K562 (cell line): ENCODE results near the gene ZNF385C. TPM values are rescaled to one million over a fixed set of nuclear protein-coding genes. Genes with fewer than 3 reads are reported as not detected.

ENCODE experiments used
- ATAC-seq: fragments of 200-7000 bp; cut with Tn5 transposase; 3 replicates; pipeline ENCODE4 v1.9.1; 2020; ENCODE audit warnings: moderate library complexity
- BruUV-seq: library from RNA; stranded (reverse); fragments of 400-500 nt; replicated peaks from 2 replicates; lab custom pipeline; 2021; lab: Mats Ljungman, UMichigan
- CTCF ChIA-PET: fragments of 300-600 bp; formaldehyde crosslinking; extraction: SDS; loops from one replicate; lab custom pipeline; 2021; ENCODE audit warnings: low intra/inter-chr PET ratio; lab: Yijun Ruan, JAX
- POLR2A ChIA-PET: fragments of 300-600, 350-650 bp; sonication (Branson Sonifier 250); formaldehyde crosslinking; extraction: SDS; loops from one replicate; lab custom pipeline; 2021; ENCODE audit warnings: antibody characterized with exemption, inconsistent platforms; lab: Yijun Ruan, JAX
- DNase-seq, 4 experiments: peaks; one replicate each; pipeline versions ENCODE4 v3.0.0 to v3.0.0-alpha.2; 2011 to 2018; ENCODE audit warnings: low spot score in 3 of 4, mixed read lengths in 3 of 4; ENCODE audit errors: extremely low read depth in 1 of 4
- FAIRE-seq: peaks from 2 replicates; lab custom pipeline; 2011; peaks lifted over from hg19 to GRCh38; lab: Jason Lieb, UNC
- H2AFZ ChIP-seq: 2 replicates; pipeline ENCODE4 v1.6.0; 2011; ENCODE audit warnings: low read depth, low read length, control low read depth, inconsistent platforms
- H3K27ac ChIP-seq: fragments of 200-600 bp; 3 replicates; pipeline ENCODE4 v1.8.0; 2011; ENCODE audit warnings: low read depth, mild to moderate bottlenecking, control low read depth, inconsistent platforms, low read length, moderate library complexity, mixed read lengths; ENCODE audit errors: extremely low read depth
- H3K27me3 ChIP-seq, 2 experiments: fragments of 300-600 bp in 1 of 2; 2 replicates in 1 of 2; 3 replicates in 1 of 2; pipeline versions ENCODE4 v1.6.0 to v1.8.0; 2011; ENCODE audit warnings: inconsistent platforms in 2 of 2, low read length in 2 of 2, mild to moderate bottlenecking in 1 of 2, mixed read lengths in 1 of 2, moderate library complexity in 1 of 2; ENCODE audit not compliant: control insufficient read depth in 2 of 2, insufficient read depth in 2 of 2
- H3K36me3 ChIP-seq: fragments of 300-600 bp; 3 replicates; pipeline ENCODE4 v1.8.0; 2011; ENCODE audit warnings: mild to moderate bottlenecking, low read length, inconsistent platforms; ENCODE audit not compliant: control insufficient read depth, insufficient read depth
- H3K4me1 ChIP-seq, 2 experiments: fragments of 200-600 bp in 1 of 2; replicated peaks in 1 of 2; 2 replicates in 1 of 2; 3 replicates in 1 of 2; pipeline versions ENCODE4 v1.5.1 to v1.8.0; 2011; ENCODE audit warnings: inconsistent platforms in 2 of 2, low read length in 2 of 2, mild to moderate bottlenecking in 1 of 2, mixed read lengths in 1 of 2, moderate library complexity in 1 of 2; ENCODE audit not compliant: control insufficient read depth in 2 of 2, insufficient read depth in 2 of 2
- H3K4me2 ChIP-seq: 2 replicates; pipeline ENCODE4 v1.6.1; 2011; ENCODE audit warnings: low read length, control low read depth, inconsistent platforms, mixed read lengths; ENCODE audit not compliant: insufficient read depth
- H3K4me3 ChIP-seq: fragments of 200-600 bp; sonication (generic), shearing (Covaris generic); 2 replicates; pipeline ENCODE4 v1.5.1; 2016; ENCODE audit warnings: control low read depth, inconsistent platforms
- H3K79me2 ChIP-seq: fragments of 200-600 bp; 3 replicates; pipeline ENCODE4 v1.8.0; 2011; ENCODE audit warnings: low read length, inconsistent platforms; ENCODE audit not compliant: control insufficient read depth, insufficient read depth
- H3K9ac ChIP-seq, 2 experiments: 2 replicates each; pipeline versions ENCODE4 v1.6.0 to v1.6.1; 2011; ENCODE audit warnings: low read depth in 2 of 2, low read length in 2 of 2, control low read depth in 1 of 2, inconsistent platforms in 1 of 2, mild to moderate bottlenecking in 1 of 2, mixed read lengths in 1 of 2; ENCODE audit not compliant: insufficient read depth in 1 of 2
- H3K9me1 ChIP-seq: one replicate; pipeline ENCODE4 v1.6.0; 2011; ENCODE audit warnings: inconsistent platforms, mild to moderate bottlenecking, low read length, moderate library complexity; ENCODE audit not compliant: control insufficient read depth, insufficient read depth
- H3K9me3 ChIP-seq: replicated peaks from 2 replicates; pipeline ENCODE4 v1.5.1; 2011; ENCODE audit warnings: low read depth, low read length, inconsistent platforms; ENCODE audit not compliant: control insufficient read depth, insufficient read depth
- H4K20me1 ChIP-seq: replicated peaks from 2 replicates; pipeline ENCODE4 v1.6.1; 2011; ENCODE audit warnings: low read length, inconsistent platforms, mixed read lengths; ENCODE audit not compliant: control insufficient read depth, insufficient read depth
- CXXC5 ChIP-seq: fragments of 250-450 bp; sonication (Bioruptor Pico); IDR thresholded peaks from 2 replicates; pipeline ENCODE4 v1.8.0; 2022; ENCODE audit warnings: inconsistent platforms, mild to moderate bottlenecking, moderate library complexity
- GTF2A2 ChIP-seq: IDR thresholded peaks from 2 replicates; pipeline ENCODE4 v1.6.1; 2016; ENCODE audit warnings: mild to moderate bottlenecking, missing genetic modification characterization, missing compliant biosample characterization
- KLF6 ChIP-seq: fragments of 250-450 bp; sonication (Bioruptor Pico); IDR thresholded peaks from 2 replicates; pipeline ENCODE4 v1.4.0; 2020; ENCODE audit warnings: mild to moderate bottlenecking, moderate library complexity, borderline replicate concordance
- NRF1 ChIP-seq, 2 experiments: fragments of 450-650 bp; IDR thresholded peaks in 1 of 2; conservative IDR thresholded peaks in 1 of 2; 2 replicates each; pipeline ENCODE4 v1.6.1; 2014; ENCODE audit warnings: mild to moderate bottlenecking in 2 of 2
- SMARCA4 ChIP-seq: fragments of 450-650 bp; IDR thresholded peaks from 2 replicates; pipeline ENCODE4 v1.6.1; 2016
- SP1 ChIP-seq: sonication (generic); formaldehyde crosslinking; IDR thresholded peaks from 2 replicates; pipeline ENCODE4 v1.8.1; 2022; ENCODE audit warnings: mild to moderate bottlenecking, missing genetic modification reagents
- ZBTB7A ChIP-seq: IDR thresholded peaks from 2 replicates; pipeline ENCODE4 v1.6.1; 2011; ENCODE audit warnings: low read depth, mild to moderate bottlenecking, low read length, moderate library complexity, borderline replicate concordance; ENCODE audit not compliant: control insufficient read depth
- ZNF311 ChIP-seq: fragments of 250-450 bp; sonication (Bioruptor Pico); IDR thresholded peaks from 2 replicates; pipeline ENCODE4 v1.4.0; 2020; ENCODE audit warnings: mild to moderate bottlenecking, moderate library complexity
- ZNF583 ChIP-seq: fragments of 250-450 bp; sonication (Bioruptor Pico); IDR thresholded peaks from 2 replicates; pipeline ENCODE4 v1.4.0; 2020
- WGBS: fragments of 100-300 bp; shearing (Covaris generic); methylation state at CpG from one replicate; pipeline ENCODE4 v1.1.6; 2016; ENCODE audit warnings: low coverage, mixed read lengths; ENCODE audit not compliant: insufficient coverage; ENCODE audit errors: missing lambda C conversion rate; 5-methylcytosine and 5-hydroxymethylcytosine counted together
- in situ Hi-C: fragments of 300-500 bp; cut with MboI; formaldehyde crosslinking; loops from 4 replicates; pipeline ENCODE4 v1.15.0; 2018; ENCODE audit warnings: inconsistent platforms, mixed read lengths
- intact Hi-C: fragments of 100-400 bp; cut with micrococcal nuclease; formaldehyde crosslinking; loops from 2 replicates; pipeline ENCODE4 v1.14.2; 2022
- polyA plus RNA-seq, 8 experiments: library from polyadenylated mRNA; depleted of rRNA in 4 of 8; stranded (reverse) in 5 of 8; unstranded in 3 of 8; fragments of >200 nt; fragmentation: Nextera tagmentation in 2 of 8; fragmentation: Illumina TruSeq in 1 of 8; extraction: Ambion mirVana in 2 of 8; extraction: Trizol in 1 of 8; gene quantifications; 2 replicates each; pipeline versions ENCODE4 v1.2.1 to v1.2.3, GENCODE V29; 2011 to 2014; ENCODE audit warnings: inconsistent platforms in 1 of 8, missing spikeins in 1 of 8
- total RNA-seq, 7 experiments: library from RNA; depleted of rRNA in 6 of 7; stranded (reverse); fragments of >200 nt in 6 of 7; fragmentation: Illumina TruSeq in 2 of 7; extraction: Trizol in 2 of 7; gene quantifications; 2 replicates each; pipeline versions ENCODE4 v1.2.1 to v1.2.3, GENCODE V29; 2011 to 2021; ENCODE audit warnings: low replicate concordance in 1 of 7
- TF ChIP-seq, protein P1 (sequence below): sonication (generic); formaldehyde crosslinking; IDR thresholded peaks from 2 replicates; pipeline ENCODE4 v1.8.0; 2022; ENCODE audit warnings: missing genetic modification reagents, mild to moderate bottlenecking, borderline replicate concordance
- TF ChIP-seq, protein P2 (sequence below): fragments of 450-650 bp; IDR thresholded peaks from 2 replicates; pipeline ENCODE4 v1.6.1; 2016; ENCODE audit warnings: antibody characterized with exemption

The ZNF385C gene
- total and polyA plus RNA-seq, 9 of the 15 experiments (the other 6 are each of a cell fraction or from before 2014, with no cell fraction given), result 0.03 to 0.35 (median 0.18) TPM; not detected in 1

DNA sequence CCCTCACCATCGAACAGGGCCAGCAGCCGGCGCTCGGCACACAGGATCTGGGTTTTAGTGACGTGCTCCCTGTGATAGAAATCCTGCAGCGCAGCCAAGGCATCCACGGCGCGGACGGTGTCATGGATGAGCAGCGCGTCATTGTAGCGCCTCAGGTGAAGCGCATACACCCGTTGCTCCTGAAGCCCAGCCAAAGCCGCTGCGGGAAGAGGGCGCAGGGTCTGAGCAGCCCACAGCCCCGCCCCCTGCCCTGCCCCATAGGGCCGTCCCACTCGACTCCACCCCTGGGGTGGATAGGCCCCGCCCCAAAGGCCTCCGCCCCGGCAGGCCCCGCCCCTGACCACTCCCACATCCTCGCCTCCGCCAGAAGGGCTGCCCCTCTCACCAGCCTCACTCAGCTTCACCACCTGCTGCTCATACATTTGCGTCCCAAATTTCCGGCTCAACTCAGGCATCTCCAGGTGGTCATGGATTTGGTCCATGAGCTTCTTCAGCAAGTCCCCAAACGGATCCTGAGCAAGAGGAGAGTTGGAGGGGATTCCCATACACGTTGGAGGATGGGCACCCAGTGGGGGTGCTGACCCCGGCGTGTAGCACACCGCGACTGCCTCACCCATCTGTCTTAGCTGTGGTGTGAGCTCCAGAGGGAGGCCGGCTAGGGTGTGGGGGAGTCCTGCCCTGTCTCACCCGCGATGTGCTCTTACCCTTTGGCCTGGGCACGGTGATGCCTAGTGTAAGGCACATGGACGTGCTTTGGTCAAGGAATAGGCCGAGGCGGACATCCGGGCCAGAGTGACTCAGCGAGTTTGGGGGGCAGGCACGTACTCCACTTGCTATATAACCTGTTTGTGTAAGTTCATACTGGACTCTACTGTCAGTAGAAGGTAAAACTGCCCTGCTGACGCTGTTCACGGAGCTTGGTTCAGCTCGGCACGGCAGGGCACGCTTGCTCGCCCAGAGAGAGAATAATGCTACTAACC lies 9.6 kb upstream of the ZNF385C start:
- Histone ChIP-seq H4K20me1 (no peaks in the 10 kb centered on the region), H3K4me3 (peak overlapping the region; percentile 21; the same call in 1 of the 2 replicates), H3K9ac (peak overlapping the region; percentile 1 to 88; a peak in 3 of 4 replicates), H3K9me3 (no peaks in the 10 kb centered on the region), H3K79me2 (no peaks in the 10 kb centered on the region), H3K27me3 (no peaks in the 10 kb centered on the region), H2AFZ (peak overlapping the region; percentile 84), H3K27ac (peak overlapping the region; percentile 1; the same call in 2 of the 3 replicates), H3K9me1 (no peaks in the 10 kb centered on the region), H3K4me2 (peak overlapping the region; percentile 64), H3K4me1 (peaks cover 13 to 58% of the 10 kb centered on the region in 2 experiments; a peak in 4 of 5 replicates), H3K36me3 (peaks cover 2% of the 10 kb centered on the region; the same call in 1 of the 3 replicates)
- ATAC-seq, result peak; percentile 98
- CTCF ChIA-PET, result interaction anchor here (0.7 kb wide), 1 partner anchor 460 kb away, joined by 3 read pairs; no protein-coding TSS in a partner anchor
- no TSS peak for BruUV-seq
- intact Hi-C loops (no loop called here), in situ Hi-C loops (loop anchor here (25.0 kb wide), 1 partner anchor 371 kb away; the partner anchor contains the start of gene HAP1)
- POLR2A ChIA-PET, result interaction anchor here (0.6 to 1.0 kb wide), 9 partner anchors 10 to 314 kb away, joined by 3 to 4 read pairs (median 3); no protein-coding TSS in a partner anchor
- 21% methylated on average over 42 of the region's 51 CpGs for WGBS
- DNase-seq, result peak; percentile 93 to 100 (median 100)
- FAIRE-seq, result peak; percentile 90
- peak; percentile 83 for TF ChIP-seq KLF6 (CRISPR knock-in tag)
- TF ChIP-seq CXXC5, result peak; percentile 46
- peak; percentile 25; the same call in 1 of the 2 replicates for TF ChIP-seq SMARCA4
- peak; percentile 64; the same call in 1 of the 2 replicates for TF ChIP-seq ZBTB7A
- TF ChIP-seq, protein P1, sequence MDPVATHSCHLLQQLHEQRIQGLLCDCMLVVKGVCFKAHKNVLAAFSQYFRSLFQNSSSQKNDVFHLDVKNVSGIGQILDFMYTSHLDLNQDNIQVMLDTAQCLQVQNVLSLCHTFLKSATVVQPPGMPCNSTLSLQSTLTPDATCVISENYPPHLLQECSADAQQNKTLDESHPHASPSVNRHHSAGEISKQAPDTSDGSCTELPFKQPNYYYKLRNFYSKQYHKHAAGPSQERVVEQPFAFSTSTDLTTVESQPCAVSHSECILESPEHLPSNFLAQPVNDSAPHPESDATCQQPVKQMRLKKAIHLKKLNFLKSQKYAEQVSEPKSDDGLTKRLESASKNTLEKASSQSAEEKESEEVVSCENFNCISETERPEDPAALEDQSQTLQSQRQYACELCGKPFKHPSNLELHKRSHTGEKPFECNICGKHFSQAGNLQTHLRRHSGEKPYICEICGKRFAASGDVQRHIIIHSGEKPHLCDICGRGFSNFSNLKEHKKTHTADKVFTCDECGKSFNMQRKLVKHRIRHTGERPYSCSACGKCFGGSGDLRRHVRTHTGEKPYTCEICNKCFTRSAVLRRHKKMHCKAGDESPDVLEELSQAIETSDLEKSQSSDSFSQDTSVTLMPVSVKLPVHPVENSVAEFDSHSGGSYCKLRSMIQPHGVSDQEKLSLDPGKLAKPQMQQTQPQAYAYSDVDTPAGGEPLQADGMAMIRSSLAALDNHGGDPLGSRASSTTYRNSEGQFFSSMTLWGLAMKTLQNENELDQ (CRISPR knock-in tag), result no peak
- peak; percentile 88 for TF ChIP-seq ZNF583
- TF ChIP-seq, protein P2, sequence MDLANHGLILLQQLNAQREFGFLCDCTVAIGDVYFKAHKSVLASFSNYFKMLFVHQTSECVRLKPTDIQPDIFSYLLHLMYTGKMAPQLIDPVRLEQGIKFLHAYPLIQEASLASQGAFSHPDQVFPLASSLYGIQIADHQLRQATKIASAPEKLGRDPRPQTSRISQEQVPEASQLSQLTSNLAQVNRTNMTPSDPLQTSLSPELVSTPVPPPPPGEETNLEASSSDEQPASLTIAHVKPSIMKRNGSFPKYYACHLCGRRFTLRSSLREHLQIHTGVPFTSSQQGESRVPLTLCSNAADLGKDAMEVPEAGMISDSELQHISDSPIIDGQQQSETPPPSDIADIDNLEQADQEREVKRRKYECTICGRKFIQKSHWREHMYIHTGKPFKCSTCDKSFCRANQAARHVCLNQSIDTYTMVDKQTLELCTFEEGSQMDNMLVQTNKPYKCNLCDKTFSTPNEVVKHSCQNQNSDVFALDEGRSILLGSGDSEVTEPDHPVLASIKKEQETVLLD, result peak; percentile 43; the same call in 1 of the 2 replicates
- peak; percentile 71 for TF ChIP-seq SP1 (CRISPR knock-in tag)
- peak; percentile 87 for TF ChIP-seq ZNF311 (CRISPR knock-in tag)
- TF ChIP-seq NRF1 (conservative IDR thresholded peaks at IDR 0.05 in 1 of 2, IDR thresholded peaks at IDR 0.05 in 1 of 2), result peak; percentile 33 to 49; a peak in 3 of 4 replicates
- TF ChIP-seq GTF2A2 (tag), result no peak
